Glomerular visceral epithelial cell (primary cell): ENCODE results near the gene MAP3K4.

Experiments used
- DNase-seq: peaks from one replicate; pipeline ENCODE4 v3.0.0-alpha.2; 2016; ENCODE audit errors: extremely low spot score

MAP3K4 gene

DNA sequence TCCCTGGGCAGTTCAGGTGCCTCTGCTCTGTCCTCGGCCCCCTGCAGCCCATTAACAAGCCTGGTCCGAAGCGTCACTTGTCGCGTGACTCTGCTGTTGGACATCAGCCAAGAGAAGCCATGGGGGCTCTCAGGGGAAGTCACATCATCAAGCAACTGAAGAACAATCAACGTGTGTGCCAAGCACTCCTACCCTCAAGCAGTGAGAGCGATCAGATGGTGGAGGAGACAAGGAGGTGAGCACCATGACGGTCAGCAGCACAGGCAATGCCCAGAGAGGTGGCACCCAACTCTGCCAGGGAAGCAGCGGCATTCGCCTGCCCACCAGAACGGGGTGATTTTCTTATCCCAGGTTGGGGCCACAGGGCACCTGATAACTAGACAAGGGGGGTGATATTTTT, 149.6 kb downstream of the MAP3K4 start:
- no peak for DNase-seq

GRCh38 chr6:161142957-161143296, 151.4 kb downstream of the MAP3K4 start:
- no peak for DNase-seq

DNA sequence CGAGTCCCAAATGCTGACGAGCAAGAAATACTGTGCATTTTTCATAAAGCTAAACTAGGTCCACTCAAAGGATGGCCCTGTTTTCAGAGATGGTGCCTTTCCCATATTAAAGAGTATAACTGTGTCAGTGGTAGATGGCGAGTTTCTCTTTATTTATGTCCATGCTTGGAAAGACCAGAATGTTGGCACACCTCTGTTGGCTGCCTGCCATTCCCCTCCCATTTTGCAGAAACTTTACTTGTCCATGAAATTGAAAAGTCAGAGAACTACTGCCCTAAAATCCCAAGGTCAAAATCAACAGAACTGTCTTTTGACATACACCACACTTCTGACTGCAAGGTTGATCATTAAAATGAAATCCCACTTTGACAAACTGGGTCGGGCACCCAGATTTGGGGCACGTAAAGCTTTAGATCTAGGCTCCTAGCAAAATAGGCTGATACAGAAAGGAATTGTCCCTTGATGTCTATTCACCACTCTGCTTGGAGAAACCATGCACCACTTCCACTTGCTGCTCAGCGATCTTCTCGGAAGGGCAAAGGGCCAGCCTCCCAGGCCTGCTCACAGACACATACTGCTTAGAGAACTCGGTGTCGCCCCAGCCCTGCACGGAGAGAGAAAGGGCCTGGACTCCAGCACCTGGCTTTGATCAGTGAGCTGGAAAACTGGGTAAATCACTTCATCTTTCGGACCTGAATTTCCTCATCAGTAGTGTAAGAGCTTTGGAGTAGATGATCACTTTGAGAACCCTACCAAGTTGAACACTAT, 152.3 kb downstream of the MAP3K4 start:
- DNase-seq, result no peak

GRCh38 chr6:161150136-161150535, 158.6 kb downstream of the MAP3K4 start:
- no peak for DNase-seq

DNA sequence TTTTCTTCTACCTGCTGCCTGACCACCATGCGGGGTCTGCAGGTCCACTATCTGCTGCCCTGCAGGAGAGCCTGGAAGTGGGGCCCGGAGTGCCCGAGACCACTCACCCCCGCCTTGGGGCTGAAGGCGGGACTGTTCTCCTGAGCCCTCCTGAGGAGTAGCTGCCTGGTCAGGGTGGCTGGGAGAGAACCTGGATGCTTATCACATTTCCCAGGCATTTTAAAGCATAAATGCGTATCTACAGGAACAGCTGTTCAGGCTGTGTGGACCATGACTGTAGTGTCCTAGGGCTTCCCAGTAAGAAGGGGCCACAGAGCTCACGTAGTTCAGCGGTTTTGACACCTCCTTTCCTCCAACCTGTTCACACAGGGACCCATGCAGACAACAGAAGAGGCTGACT, 159.0 kb downstream of the MAP3K4 start:
- DNase-seq, result no peak

- DNase-seq, result no peak
Observed at GRCh38 chr6:161151059-161151645, 159.6 kb downstream of the MAP3K4 start.

DNA sequence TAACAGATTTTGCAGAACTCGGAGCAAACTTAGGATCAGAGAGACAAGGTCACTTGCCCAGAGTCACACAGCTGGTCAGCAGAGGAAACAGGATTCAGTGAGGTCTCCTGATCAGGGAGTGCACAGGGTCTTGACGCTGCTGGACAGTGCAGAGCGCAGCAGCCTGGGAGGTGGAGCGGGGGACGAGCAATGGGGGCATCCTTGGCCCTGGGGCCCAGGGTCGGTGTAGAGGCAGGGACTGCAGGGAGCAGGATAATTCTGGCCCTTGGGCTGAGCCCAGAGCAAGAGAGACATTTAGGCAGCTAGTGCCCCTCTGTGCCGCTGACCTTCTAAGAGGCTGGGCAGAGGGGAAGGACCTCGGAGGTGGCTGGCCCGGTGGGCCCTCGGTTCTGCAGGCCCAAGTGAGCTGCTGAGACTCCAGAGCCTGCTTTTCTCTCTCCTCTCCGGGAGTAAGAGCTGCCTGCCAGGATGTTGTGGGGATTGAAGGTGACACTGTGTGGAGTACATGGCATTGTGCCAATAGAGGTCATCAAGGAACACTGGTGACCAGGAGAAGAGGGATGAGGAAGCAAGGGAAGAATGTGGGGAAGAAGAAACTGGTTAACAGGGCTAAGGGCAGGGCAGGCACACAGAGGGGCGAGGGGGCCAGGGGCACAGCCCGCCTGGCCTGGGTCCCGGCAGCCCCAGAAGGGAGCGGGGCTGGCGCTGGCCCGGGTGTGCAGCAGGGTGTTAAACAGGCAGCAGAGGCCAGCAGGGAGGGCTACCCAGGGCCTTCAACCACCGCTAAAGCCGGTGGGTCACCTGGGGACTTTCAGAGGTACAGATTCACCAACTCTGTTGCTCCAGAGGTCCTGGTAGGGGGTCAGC, 160.3 kb downstream of the MAP3K4 start:
- no peak for DNase-seq

- no peak for DNase-seq
Observed at GRCh38 chr6:161152527-161152862, 160.9 kb downstream of the MAP3K4 start.

GRCh38 chr6:161152907-161153662, 161.5 kb downstream of the MAP3K4 start:
- no peak for DNase-seq

DNA sequence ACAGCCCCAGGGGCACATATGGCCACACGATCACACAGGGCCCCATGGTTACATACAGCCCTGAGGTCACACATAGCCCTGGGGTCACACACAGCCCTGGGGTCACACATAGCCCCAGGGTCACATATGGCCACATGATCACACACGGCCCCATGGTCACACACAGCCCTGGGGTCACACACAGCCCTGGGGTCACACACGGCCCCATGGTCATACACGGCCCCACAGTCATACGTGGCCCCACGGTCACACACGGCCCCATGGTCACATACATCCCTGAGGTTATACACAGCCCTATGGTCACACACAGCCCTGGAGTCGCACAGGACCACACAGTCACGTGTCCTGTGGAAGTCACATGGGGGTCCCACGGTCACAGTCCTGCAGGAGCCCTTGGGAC, 162.2 kb downstream of the MAP3K4 start:
- DNase-seq, result no peak

- DNase-seq, result no peak
Observed at GRCh38 chr6:161154796-161155335, 163.3 kb downstream of the MAP3K4 start.

DNA sequence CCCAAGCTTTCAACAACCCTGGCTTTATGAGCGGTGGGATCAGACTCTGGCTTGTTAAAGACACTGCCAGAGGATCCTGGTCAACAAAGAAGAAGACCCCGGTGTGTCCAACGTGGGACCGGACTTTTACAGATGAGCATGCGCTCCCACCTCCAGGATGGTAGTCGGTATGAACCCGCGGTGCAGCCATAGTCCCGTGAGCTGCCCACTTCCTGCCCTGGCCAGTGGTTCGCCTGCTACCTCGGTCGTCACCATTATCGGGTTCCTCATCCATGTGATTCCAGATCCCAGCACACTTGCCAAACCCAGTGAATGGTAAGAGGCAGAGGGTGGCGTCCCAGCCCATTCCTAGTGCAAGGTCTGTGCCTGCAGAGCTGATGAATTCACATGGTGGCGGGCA, 169.6 kb downstream of the MAP3K4 start:
- DNase-seq, result no peak

GRCh38 chr6:161161889-161162624, 170.5 kb downstream of the MAP3K4 start:
- peak; percentile 41 for DNase-seq

- no peak for DNase-seq
Observed at GRCh38 chr6:161162722-161163121, 171.2 kb downstream of the MAP3K4 start.

- no peak for DNase-seq
Observed at GRCh38 chr6:161163466-161164181, 172.1 kb downstream of the MAP3K4 start.

GRCh38 chr6:161164182-161164625, 172.6 kb downstream of the MAP3K4 start:
- DNase-seq, result no peak

GRCh38 chr6:161166176-161166575, 174.6 kb downstream of the MAP3K4 start:
- DNase-seq, result no peak

GRCh38 chr6:161166677-161167076, 175.1 kb downstream of the MAP3K4 start:
- no peak for DNase-seq
